Nephron (organoid): Measurements from ENCODE around the gene NSUN6.
"Not testable (repeated sequence)": the region's sequence is repeated elsewhere in the genome, so short reads cannot be mapped to it uniquely, and the experiment has no call there.

ENCODE experiments used
- H3K27ac Mint-ChIP-seq, 3 experiments: 2 replicates each; pipeline ENCODE4 v1.8.0; 2020; ENCODE audit warnings: mixed read lengths in 3 of 3, mild to moderate bottlenecking in 2 of 3, moderate library complexity in 1 of 3
- H3K27me3 Mint-ChIP-seq: 2 replicates; pipeline ENCODE4 v1.8.0; 2021; ENCODE audit warnings: low read depth, mild to moderate bottlenecking, moderate library complexity, mixed read lengths
- H3K36me3 Mint-ChIP-seq: 2 replicates; pipeline ENCODE4 v1.8.0; 2020; ENCODE audit warnings: low read depth, mixed read lengths
- H3K4me1 Mint-ChIP-seq: 2 replicates; pipeline ENCODE4 v1.8.0; 2020; ENCODE audit warnings: mixed read lengths
- H3K4me3 Mint-ChIP-seq, 3 experiments: 2 replicates each; pipeline ENCODE4 v1.8.0; 2020; ENCODE audit warnings: mild to moderate bottlenecking in 3 of 3, mixed read lengths in 3 of 3, moderate library complexity in 2 of 3
- H3K9me3 Mint-ChIP-seq: 2 replicates; pipeline ENCODE4 v1.8.0; 2020; ENCODE audit warnings: mixed read lengths
- TF ChIP-seq, protein P1 (sequence below), 3 experiments: fragments of 200-600 bp; sonication (generic); IDR thresholded peaks; one replicate each; pipeline ENCODE4 v1.5.0; 2021; ENCODE audit warnings: antibody characterized with exemption in 3 of 3; ENCODE audit not compliant: unreplicated experiment in 3 of 3

The NSUN6 gene

DNA sequence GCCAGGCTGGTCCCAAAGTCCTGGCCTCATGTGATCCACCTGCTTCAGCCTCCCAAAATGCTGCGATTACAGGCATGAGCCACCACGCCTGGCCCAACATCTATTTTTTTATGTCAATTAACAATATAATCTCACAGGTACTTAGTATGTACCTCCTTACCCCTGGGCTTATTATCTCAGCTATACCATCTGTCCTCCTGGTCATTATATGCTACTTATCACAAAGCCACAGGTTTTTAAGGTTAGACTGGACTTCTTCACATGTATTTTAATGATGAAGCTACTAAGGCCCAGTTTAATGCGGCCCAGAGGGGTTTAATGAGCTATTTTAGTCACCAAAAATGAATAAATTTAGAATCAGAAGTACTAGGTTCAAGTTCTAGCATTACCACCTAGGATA is 3.4 kb downstream of the NSUN6 start:
- Mint-ChIP-seq H3K27ac (no peak overlapping the region), H3K4me1 (peaks cover 32% of the 10 kb centered on the region), H3K27me3 (no peaks in the 10 kb centered on the region), H3K9me3 (no peaks in the 10 kb centered on the region), H3K4me3 (no peak overlapping the region), H3K36me3 (peaks cover 3% of the 10 kb centered on the region)
- TF ChIP-seq, protein P1, sequence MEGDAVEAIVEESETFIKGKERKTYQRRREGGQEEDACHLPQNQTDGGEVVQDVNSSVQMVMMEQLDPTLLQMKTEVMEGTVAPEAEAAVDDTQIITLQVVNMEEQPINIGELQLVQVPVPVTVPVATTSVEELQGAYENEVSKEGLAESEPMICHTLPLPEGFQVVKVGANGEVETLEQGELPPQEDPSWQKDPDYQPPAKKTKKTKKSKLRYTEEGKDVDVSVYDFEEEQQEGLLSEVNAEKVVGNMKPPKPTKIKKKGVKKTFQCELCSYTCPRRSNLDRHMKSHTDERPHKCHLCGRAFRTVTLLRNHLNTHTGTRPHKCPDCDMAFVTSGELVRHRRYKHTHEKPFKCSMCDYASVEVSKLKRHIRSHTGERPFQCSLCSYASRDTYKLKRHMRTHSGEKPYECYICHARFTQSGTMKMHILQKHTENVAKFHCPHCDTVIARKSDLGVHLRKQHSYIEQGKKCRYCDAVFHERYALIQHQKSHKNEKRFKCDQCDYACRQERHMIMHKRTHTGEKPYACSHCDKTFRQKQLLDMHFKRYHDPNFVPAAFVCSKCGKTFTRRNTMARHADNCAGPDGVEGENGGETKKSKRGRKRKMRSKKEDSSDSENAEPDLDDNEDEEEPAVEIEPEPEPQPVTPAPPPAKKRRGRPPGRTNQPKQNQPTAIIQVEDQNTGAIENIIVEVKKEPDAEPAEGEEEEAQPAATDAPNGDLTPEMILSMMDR (IDR thresholded peaks at IDR 0.05; ENCODE audit: unreplicated experiment in 3 of 3) = no peak

DNA sequence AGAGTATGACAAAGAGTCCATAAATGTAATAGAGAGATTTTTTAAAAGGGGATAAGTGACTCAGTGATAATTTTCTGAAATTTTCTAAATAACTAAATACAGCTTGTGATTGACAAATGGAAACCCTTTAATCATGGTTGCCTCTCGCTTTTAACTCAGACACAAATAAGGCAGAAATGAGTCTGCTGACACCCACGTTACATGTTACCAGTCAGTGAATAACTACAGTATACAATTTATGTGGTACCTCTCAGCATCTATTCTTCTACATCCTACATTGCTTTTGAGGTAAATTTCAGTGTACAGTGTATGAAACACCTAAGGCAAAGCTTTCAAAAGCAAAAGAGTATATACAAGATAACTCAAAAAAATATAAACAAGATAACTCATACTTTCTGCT is 4.2 kb downstream of the NSUN6 start:
- H3K9me3 Mint-ChIP-seq = no peaks in the 10 kb centered on the region
- H3K36me3 Mint-ChIP-seq = peaks cover 3% of the 10 kb centered on the region

DNA sequence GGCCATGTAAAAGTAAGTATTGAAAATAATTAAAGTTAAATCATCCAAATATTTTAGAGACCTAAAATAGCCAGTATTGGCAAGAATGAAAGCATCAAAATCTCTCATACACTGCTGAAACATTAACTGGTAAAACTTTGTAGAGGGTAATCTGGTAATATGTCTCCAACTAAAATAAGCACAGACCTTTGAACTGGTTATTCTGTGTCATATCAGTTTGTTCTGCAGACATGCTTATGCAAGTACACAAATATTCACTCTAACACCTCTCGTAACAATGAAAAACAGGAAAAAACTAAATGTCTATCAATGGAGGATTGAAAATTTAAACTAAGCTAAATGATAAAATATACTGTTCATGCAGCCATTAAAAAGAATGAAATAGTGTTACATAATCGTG is 11.7 kb downstream of the NSUN6 start:
- not testable (repeated sequence) for H3K36me3 Mint-ChIP-seq, H3K9me3 Mint-ChIP-seq

More for the DNA sequence above, 4.2 kb downstream of the NSUN6 start:
- TF ChIP-seq, protein P1 (IDR thresholded peaks at IDR 0.05; ENCODE audit: unreplicated experiment in 3 of 3) = no peak
- no peak overlapping the region for H3K27ac Mint-ChIP-seq
- no peaks in the 10 kb centered on the region for H3K27me3 Mint-ChIP-seq
- no peak overlapping the region for H3K4me3 Mint-ChIP-seq
- peaks cover 31% of the 10 kb centered on the region for H3K4me1 Mint-ChIP-seq

DNA sequence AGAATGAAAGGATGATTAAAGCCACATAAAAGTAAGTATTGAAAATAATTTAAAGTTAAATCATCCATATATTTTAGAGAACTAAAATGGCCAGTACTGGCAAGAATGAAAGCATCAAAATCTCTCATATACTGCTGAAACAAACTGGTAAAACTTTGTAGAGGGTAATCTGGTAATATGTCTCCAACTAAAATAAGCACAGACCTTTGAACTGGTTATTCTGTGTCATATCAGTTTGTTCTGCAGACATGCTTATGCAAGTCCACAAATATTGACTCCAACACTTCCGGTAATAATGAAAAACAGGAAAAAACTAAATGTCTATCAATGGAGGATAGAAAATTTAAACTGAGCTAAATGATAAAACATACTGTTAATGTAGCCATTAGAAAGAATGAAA is 14.0 kb downstream of the NSUN6 start:
- H3K9me3 Mint-ChIP-seq, H3K27ac Mint-ChIP-seq, H3K27me3 Mint-ChIP-seq, H3K4me3 Mint-ChIP-seq, H3K4me1 Mint-ChIP-seq: not testable (repeated sequence)
- peaks cover 16% of the 10 kb centered on the region for H3K36me3 Mint-ChIP-seq

More for the DNA sequence above, 11.7 kb downstream of the NSUN6 start:
- H3K27me3 Mint-ChIP-seq, H3K4me3 Mint-ChIP-seq, H3K27ac Mint-ChIP-seq, H3K4me1 Mint-ChIP-seq: not testable (repeated sequence)

DNA sequence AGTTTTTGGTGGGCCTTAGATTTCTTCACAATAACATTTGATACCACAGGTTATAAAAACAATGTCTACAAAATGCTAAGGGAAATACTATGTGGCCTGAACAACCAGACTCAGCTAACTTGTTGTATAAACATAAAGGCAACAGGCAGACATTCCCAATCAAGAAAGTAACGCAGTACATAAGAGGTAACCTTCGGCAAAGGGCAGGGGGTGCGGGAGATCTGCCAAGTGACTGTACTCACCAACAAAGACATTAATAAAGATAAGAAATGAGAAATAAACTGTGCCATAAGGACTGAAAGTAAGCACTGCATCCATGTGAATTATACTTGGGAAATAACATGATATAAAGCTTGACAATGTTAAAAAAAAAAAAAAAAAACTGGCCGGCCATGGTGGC is 15.4 kb downstream of the NSUN6 start:
- Mint-ChIP-seq H3K36me3 (peaks cover 16% of the 10 kb centered on the region), H3K27me3 (no peaks in the 10 kb centered on the region), H3K27ac (no peak overlapping the region), H3K4me1 (no peaks in the 10 kb centered on the region), H3K4me3 (no peak overlapping the region), H3K9me3 (no peaks in the 10 kb centered on the region)
- TF ChIP-seq, protein P1 (IDR thresholded peaks at IDR 0.05; ENCODE audit: unreplicated experiment in 3 of 3) = no peak

DNA sequence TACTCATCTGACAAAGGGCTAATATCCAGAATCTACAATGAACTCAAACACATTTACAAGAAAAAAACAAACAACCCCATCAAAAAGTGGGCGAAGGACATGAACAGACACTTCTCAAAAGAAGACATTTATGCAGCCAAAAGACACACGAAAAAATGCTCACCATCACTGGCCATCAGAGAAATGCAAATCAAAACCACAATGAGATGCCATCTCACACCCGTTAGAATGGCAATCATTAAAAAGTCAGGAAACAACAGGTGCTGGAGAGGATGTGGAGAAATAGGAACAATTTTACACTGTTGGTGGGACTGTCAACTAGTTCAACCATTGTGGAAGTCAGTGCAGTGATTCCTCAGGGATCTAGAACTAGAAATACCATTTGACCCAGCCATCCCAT is 18.9 kb downstream of the NSUN6 start:
- not testable (repeated sequence) for H3K4me3 Mint-ChIP-seq, H3K27ac Mint-ChIP-seq, H3K9me3 Mint-ChIP-seq, H3K4me1 Mint-ChIP-seq, H3K27me3 Mint-ChIP-seq
- H3K36me3 Mint-ChIP-seq = peaks cover 22% of the 10 kb centered on the region

DNA sequence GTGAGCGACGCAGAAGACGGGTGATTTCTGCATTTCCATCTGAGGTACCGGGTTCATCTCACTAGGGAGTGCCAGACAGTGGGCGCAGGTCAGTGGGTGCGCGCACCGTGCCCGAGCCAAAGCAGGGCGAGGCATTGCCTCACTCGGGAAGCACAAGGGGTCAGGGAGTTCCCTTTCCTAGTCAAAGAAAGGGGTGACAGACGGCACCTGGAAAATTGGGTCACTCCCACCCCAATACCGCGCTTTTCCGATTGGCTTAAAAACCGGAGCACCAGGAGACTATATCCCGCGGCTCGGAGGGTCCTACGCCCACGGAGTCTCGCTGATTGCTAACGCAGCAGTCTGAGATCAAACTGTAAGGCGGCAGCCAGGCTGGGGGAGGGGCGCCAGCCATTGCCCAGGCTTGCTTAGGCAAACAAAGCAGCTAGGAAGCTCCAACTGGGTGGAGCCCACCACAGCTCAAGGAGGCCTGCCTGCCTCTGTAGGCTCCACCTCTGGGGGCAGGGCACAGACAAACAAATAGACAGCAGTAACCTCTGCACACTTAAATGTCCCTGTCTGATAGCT is 23.9 kb downstream of the NSUN6 start:
- Mint-ChIP-seq H3K36me3 (peaks cover 24% of the 10 kb centered on the region), H3K27ac (peak overlapping the region; percentile 91 to 97 (median 93)), H3K4me3 (peak overlapping the region; percentile 86 to 87 (median 86))
- not testable (repeated sequence) for H3K9me3 Mint-ChIP-seq, H3K27me3 Mint-ChIP-seq, H3K4me1 Mint-ChIP-seq

DNA sequence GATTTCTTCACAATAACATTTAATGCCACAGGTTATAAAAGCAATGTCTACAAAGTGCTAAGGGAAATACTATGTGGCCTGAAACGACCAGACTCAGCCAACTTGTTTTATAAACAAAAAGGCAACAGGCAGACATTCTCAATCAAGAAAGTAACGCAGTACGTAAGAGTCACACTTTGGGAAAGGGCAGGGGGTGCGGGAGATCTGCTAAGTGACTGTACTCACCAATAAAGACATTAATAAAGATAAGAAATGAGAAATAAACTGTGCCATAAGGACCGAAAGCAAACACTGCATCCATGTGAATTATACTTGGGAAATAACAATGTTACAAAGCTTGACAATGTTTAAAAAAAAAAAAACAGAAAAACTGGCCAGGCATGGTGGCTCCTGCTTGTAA is 25.5 kb downstream of the NSUN6 start:
- Mint-ChIP-seq H3K4me1 (peaks cover 6% of the 10 kb centered on the region), H3K27me3 (no peaks in the 10 kb centered on the region), H3K36me3 (peaks cover 29% of the 10 kb centered on the region), H3K27ac (peak overlapping the region; percentile 60 to 79 (median 62)), H3K9me3 (peaks cover 5% of the 10 kb centered on the region), H3K4me3 (peak overlapping the region; percentile 51 to 79 (median 66))
- TF ChIP-seq, protein P1 (IDR thresholded peaks at IDR 0.05; ENCODE audit: unreplicated experiment in 3 of 3) = no peak

DNA sequence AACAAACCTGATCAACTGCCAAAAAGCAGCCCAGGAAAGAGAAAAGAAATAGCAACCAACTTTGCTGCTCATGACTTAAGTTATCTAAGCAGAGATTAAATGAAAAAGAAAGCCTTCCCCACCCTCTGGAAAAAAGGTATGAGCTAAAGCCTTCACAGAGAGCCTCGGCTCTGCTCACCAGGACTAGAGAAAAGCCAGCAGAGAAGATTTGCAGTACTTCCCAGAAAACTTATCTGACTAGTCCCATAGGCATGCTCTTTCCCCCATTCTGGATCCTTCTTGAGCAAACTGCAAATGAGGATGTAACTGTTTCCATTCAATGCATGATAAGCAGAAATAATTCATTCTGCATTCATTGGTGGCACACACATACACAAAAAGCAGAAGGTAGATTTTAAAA is 27.7 kb downstream of the NSUN6 start:
- peaks cover 37% of the 10 kb centered on the region for H3K36me3 Mint-ChIP-seq

More for the DNA sequence above, 27.7 kb downstream of the NSUN6 start:
- H3K27me3 Mint-ChIP-seq, H3K27ac Mint-ChIP-seq, H3K4me3 Mint-ChIP-seq, H3K9me3 Mint-ChIP-seq, H3K4me1 Mint-ChIP-seq: not testable (repeated sequence)
